GM21423 (cell line): ENCODE data around the gene HTT.

ENCODE experiments used
- ATAC-seq: cut with Tn5 transposase; IDR thresholded peaks from one replicate; pipeline ENCODE4 v1.9.1; 2021; ENCODE audit warnings: mild to moderate bottlenecking, moderate library complexity; ENCODE audit not compliant: unreplicated experiment

Gene HTT

GRCh38 chr4:3074078-3074845 lies at the start of gene HTT, which contains the start of gene HTT-AS:
Gene HTT, plus strand, starts transcription at chr4:3074681. Its CDS starts 145 bp downstream, at chr4:3074826.
Gene HTT-AS, minus strand, starts transcription at chr4:3074538.
- peak; percentile 72 for ATAC-seq

DNA sequence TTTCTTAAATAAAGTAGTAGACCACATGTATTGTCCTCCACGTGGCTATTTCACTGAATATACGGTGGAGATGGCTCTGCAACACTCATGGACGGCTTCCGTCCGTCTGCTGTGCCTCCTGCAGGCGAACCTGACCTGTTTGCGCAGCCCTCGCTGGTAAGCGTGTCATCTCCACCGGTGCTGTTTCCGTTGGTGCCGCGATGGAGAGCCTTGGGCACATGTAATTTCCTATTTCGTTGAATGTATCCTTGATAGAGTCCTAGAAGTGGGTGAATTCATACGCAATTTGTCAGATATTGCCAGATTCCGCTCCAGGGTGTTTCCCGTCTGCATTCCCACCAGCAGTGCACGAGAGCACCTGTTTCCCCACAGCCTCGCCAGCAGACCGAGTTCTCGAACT lies 48.6 kb upstream of the HTT start:
- no peak for ATAC-seq

GRCh38 chr4:3026540-3026939 lies 47.9 kb upstream of the HTT start:
- no peak for ATAC-seq

DNA sequence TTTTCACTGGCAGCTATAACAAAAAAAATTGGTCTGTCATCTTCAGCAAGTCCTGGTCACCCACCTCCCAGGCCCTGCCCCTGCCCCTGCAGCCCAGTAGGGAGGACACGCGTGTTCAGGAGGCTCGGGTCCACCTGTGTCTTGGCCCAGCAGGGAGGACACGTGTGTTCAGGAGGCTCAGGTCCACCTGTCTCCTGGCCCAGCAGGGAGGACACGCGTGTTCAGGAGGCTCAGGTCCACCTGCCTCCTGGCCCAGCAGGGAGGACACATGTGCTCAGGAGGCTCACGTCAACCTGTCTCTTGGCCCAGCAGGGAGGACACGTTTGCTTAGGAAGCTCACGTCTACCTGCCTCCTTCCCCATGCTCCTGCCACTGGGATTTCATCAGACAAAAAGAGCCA lies 45.0 kb upstream of the HTT start:
- ATAC-seq, result no peak

- no peak for ATAC-seq
Measured at GRCh38 chr4:3030566-3031356, 43.7 kb upstream of the HTT start.

DNA sequence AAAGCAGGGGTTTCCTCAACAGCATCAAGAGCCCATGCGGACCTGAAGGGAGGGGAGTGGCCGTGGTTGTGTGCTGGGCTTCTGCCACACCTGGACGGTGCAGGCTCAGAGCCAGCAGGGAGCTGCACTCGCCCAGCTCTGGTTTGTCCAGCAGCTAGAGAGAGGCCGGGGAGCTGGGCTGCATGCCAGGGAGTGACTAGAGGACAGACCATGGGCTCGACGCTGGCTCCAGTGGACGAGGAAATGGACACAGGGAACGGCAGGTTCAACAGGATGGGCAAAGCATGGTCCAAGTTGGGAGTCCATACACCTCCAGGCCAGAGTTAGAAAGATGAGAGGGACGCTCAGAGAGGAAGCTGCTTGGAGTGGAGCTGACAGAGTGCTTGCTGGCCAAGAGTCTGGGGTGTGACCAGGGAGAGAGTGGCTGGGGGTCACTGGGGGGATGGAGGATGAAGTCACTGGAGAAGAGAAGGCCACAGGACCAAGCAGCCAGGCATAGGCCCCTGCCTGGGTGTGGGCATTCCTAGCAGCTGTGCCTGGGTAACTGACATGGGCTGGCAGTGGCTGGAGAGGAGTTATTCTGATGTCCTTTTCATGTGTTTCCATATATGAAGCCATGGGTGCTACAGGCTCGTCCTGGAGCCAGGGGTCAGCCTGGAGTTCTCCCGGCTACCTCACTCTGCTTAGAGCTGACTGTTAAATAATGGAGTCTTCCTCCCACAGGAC lies 43.0 kb upstream of the HTT start:
- ATAC-seq, result no peak

DNA sequence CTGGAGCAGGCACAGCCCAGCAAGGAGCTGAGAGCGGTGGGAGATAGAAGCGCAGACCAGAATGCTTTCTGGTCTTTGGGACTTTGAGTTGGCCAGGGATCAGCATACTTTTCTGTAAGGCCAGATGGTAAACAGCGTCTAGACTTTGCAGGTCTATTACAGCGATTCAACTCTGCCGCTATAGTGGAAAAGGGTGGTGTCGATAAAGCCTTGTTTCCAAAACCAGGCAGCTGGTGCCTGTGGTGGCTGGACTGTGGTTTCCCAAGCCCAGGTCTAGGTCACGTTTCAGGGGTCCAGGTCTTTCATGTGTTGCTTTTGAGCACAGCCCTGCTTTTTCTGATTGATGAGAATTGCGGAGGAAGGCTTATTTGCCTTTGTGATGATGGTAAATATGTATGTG lies 40.2 kb upstream of the HTT start:
- ATAC-seq, result no peak

- no peak for ATAC-seq
Measured at GRCh38 chr4:3035249-3035648, 39.2 kb upstream of the HTT start.

DNA sequence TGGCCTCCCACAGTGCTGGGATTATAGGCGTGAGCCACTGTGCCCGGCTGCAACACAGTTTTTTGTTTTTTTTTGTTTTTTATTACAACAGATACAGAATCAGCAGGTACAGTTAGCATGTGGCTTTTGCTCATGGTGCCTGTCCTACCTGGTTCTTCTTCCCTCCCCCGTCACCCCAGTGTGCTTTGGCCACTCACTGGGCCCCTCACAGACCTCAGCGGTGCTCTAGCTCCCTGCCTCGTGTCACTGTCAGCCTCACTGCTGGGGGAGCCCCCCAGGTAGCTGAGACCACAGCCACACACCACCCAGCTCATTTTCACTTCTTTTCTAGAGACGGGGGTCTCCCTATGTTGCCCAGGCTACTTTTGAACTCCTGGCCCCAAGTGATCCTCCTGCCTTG lies 38.8 kb upstream of the HTT start:
- ATAC-seq, result no peak

DNA sequence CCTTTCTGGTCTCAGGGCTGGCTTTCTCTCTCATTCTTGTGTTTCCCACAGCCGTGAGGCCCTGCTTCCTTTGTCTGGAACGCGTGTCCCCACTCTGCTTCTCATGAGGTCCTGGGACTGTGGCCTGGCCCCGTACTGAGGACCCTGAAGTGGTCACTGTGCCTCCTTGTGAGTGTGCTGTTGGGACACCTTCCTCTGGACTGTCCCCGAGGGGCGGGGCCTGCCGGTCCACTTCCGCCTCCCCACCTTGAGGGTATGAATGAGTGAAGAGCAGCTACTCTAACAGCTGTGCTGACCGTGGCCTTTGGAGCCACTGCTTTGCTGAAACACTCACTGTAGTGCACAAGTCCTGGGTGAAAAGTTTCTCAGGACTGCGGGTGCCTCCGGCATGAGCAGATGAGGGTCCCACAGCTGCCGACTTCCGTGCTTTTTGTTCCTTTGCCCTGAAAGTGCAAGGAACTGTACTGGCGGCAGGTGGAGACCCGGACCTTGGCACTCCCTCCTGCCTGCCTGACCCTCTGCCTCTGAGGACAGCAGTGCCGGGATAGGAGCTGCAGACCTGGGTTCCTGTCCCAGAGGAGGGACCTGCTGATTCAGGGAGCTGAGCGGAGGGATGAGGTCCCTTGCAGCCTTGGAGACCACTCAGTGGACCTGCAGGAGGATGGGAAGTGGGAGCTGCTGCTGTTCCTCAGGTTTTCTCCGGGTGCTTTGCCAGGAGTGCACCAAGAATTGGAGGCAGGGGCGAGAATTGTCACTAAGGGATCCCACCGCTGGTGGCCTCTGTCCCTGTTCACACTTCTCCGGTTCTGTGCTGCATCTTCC lies 38.1 kb upstream of the HTT start:
- no peak for ATAC-seq

- no peak for ATAC-seq
Measured at GRCh38 chr4:3037957-3038461, 36.5 kb upstream of the HTT start.

GRCh38 chr4:3039706-3040366 lies 34.6 kb upstream of the HTT start:
- no peak for ATAC-seq

DNA sequence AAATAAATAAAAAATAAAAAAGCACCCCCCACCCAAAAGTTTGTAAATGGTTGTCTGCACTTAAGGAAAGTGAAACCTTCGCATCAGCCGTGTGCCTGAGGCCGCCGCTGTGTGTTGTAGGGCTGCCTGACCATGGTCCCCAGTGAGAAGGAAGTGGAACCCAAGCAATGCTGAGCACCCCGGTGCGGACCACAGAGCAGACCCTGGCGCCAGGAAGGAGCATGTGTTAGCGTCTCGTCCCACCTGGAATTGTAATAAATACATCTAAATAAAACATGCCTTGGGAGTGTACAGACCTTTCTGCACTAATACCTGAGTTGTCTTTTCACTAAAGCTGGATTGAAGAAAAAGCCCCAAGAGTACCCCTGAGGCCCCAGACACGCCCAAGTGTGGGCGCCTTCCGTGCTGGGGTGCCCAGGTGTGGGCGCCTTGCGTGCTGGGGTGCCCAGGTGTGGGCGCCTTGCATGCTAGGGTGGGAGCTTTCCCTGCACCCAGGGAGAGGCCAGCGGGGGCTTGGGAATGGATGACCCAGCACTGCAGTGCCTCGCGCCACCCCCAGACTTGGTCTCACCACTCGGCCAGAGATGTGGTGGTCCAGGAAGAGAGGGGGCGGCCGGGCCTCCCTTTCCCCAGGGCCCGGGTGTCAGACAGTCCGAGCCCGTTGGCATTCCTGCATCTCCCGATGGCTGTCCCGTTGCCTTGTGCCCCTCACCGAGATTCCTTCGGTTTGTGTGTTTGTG lies 33.9 kb upstream of the HTT start:
- no peak for ATAC-seq

DNA sequence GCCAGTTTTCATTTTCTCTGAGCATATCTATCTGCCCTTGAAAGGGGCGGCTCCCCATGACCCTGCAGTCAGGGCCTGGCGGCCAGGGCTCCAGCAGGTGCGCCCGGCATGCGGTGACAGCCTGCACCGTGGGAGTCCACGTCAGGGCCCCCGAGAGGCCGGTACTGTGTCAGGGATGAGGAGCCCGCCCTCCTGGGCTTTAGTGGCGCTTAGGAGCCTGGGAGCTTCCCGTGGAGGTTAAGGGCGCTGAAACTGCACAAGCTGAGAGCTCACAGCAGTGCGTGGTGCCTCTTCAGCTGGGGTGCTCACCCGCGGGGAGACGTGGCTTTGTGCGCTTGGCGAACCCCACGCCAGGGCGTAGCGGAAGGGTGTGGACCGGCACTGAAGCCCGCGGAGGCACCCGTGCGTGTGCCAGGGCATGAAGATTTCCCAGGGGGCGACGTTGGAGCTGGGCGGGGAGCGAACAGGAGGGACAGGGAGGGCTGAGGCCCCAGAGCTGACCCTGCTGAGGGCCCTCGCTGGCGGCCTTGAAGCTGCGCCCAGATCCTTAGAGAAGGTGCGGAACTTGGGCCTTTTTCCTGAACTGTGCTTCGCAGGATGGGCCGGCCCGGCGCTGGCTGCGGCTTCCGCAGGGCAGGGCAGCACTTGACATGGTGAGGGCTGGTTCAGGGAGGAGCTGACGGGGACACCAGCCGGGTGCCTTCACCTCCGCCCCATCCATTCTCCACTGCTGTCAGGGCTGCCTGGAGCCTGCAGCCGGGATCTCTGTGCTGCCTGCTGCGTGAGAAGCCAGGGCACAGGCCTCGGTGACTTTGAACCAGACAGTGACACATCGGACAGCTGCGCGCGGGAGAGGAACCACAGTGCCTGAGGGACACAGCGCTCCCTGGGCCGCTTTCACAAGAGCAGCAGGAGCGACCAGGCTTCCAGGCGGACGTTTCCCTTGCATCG lies 33.0 kb upstream of the HTT start:
- no peak for ATAC-seq

DNA sequence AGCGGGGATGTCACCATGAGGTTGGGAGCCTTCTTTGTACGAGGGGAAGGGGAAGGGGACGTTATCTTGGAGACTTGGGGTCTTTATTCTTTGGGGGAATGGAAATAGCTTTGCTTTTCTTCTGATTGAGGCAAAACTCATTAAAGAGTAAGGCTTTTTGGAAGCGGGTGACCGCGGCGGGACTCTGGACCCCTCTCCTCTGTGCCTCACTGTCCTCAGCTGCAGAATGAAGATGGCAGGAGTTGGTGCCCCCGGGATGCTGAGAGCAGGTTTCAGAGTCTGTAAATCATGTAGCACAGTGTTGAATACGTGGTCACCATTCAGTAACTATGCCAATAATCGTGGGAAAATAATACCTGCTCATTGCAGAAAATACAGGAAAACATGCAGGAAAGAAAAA lies 32.3 kb upstream of the HTT start:
- no peak for ATAC-seq

- no peak for ATAC-seq
Measured at GRCh38 chr4:3043282-3044020, 31.0 kb upstream of the HTT start.
